GM23338 (cell line): ENCODE measurements around the gene LCN6.

Experiments
- EZH2 ChIP-seq: fragments of 200-600 bp; sonication (generic); IDR thresholded peaks from one replicate; pipeline ENCODE4 v1.8.0; 2017; ENCODE audit warnings: antibody characterized with exemption, mild to moderate bottlenecking, low read depth; ENCODE audit not compliant: unreplicated experiment
- POLR2AphosphoS5 ChIP-seq: IDR thresholded peaks from 2 replicates; pipeline ENCODE4 v1.6.1; 2016; ENCODE audit warnings: antibody characterized with exemption, low read depth
- TF ChIP-seq, protein P1 (sequence below), 2 experiments: fragments of 200-600 bp in 1 of 2; sonication (generic) in 1 of 2; conservative IDR thresholded peaks; 2 replicates each; pipeline versions ENCODE4 v1.5.1 to v1.6.1; 2016 to 2017; ENCODE audit warnings: antibody characterized with exemption in 2 of 2, low read depth in 2 of 2, mild to moderate bottlenecking in 2 of 2, moderate library complexity in 1 of 2

DNA sequence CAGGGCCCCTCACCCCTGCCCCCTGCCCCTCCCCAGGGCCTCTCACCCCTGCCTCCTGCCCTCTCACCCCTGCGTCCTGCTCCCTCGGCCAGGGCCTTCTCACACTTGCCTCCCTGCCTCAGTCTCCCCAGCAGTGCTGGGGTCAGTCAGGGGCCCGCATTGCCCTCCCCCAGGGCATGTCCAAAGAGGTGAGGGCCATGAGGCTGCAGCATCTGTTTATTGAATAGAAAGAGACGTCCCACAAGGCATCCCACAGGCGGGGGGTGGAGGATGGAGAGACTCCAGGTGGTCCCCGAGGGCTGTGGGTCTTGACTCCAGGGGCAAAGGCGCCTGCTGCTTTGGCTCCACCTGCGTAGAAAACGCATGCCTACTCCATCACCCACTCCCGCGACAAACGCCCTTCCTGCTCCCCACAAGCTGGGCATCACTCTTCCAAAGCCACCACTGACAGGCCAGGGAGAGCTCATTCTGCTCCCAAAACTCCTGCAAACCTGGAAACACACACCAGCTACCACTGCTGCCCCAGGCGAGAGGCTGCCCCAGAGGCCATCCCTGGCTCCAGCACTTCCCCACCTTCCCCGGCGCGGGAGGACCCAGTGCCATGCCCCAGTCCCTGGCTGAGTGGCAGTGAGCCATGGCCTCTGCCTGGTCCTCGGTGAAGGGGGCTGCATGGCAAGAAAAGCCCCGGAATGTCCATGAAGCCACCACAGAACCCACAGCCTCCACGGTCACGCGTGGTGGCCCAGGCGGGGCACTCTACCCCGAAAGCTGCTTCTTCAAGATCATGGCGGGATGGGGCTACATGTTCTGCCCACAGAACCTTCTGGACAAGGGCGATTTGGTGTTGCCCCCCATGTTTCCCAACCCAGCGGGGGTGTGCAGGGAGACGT is 11.4 kb upstream of the LCN6 start:
- TF ChIP-seq, protein P1, sequence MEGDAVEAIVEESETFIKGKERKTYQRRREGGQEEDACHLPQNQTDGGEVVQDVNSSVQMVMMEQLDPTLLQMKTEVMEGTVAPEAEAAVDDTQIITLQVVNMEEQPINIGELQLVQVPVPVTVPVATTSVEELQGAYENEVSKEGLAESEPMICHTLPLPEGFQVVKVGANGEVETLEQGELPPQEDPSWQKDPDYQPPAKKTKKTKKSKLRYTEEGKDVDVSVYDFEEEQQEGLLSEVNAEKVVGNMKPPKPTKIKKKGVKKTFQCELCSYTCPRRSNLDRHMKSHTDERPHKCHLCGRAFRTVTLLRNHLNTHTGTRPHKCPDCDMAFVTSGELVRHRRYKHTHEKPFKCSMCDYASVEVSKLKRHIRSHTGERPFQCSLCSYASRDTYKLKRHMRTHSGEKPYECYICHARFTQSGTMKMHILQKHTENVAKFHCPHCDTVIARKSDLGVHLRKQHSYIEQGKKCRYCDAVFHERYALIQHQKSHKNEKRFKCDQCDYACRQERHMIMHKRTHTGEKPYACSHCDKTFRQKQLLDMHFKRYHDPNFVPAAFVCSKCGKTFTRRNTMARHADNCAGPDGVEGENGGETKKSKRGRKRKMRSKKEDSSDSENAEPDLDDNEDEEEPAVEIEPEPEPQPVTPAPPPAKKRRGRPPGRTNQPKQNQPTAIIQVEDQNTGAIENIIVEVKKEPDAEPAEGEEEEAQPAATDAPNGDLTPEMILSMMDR (conservative IDR thresholded peaks at IDR 0.05; ENCODE audit: low read depth in 2 of 2) = no peak
- TF ChIP-seq EZH2 (no peak), POLR2AphosphoS5 (no peak)
